Measurements from ENCODE around the gene SERPINB5. TPM values are rescaled to one million over a fixed set of nuclear protein-coding genes. Genes with fewer than 3 reads are reported as not detected.
A peak's percentile ranks its signal among the peaks of the same experiment; 100 is the strongest.

Gene SERPINB5
- total RNA-seq, 3 donors from 2014 or later (not counting 1 experiment from before 2014, with no cell fraction given), result not detected

DNA sequence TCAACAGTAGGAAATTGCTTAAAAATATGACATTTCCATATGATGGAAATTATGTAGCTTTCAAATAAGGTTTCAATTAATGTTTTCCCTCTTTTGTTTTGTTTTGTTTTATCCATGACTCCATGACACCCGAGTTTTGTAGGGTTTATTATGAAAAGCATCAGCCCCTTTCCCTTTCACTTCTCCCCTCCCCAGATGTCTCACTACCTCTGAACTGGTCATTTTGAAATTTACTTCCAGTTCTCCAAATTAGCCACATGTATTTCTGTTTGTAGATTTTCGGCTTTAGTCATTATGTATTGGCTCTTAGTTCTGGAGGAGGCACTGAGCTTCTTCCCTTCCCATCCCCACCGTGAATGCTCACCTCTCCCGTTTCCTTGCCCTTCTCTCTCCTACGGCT lies 35.9 kb upstream of the SERPINB5 start:
- no peaks in the 10 kb centered on the region for H3K27me3 ChIP-seq (ENCODE audit: control insufficient read depth, insufficient read depth, low read length)
- H3K27ac ChIP-seq (ENCODE audit: low read length), result no peak overlapping the region
- no peaks in the 10 kb centered on the region for H3K36me3 Mint-ChIP-seq
- 100% methylated on average over 3 of the region's 5 CpGs for WGBS (ENCODE audit: insufficient coverage)
- intact Hi-C loops (cut with micrococcal nuclease), result no loop called here
- peaks cover 12 to 13% of the 10 kb centered on the region in 2 donors for H3K27me3 Mint-ChIP-seq (ENCODE audit: low read depth in 2 of 2)
- H3K9me3 ChIP-seq (ENCODE audit: control insufficient read depth, insufficient read depth, low read length), result no peaks in the 10 kb centered on the region
- H3K4me1 Mint-ChIP-seq, result no peaks in the 10 kb centered on the region
- TF ChIP-seq, protein P1, sequence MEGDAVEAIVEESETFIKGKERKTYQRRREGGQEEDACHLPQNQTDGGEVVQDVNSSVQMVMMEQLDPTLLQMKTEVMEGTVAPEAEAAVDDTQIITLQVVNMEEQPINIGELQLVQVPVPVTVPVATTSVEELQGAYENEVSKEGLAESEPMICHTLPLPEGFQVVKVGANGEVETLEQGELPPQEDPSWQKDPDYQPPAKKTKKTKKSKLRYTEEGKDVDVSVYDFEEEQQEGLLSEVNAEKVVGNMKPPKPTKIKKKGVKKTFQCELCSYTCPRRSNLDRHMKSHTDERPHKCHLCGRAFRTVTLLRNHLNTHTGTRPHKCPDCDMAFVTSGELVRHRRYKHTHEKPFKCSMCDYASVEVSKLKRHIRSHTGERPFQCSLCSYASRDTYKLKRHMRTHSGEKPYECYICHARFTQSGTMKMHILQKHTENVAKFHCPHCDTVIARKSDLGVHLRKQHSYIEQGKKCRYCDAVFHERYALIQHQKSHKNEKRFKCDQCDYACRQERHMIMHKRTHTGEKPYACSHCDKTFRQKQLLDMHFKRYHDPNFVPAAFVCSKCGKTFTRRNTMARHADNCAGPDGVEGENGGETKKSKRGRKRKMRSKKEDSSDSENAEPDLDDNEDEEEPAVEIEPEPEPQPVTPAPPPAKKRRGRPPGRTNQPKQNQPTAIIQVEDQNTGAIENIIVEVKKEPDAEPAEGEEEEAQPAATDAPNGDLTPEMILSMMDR (IDR thresholded peaks at IDR 0.05), result no peak
- no peak overlapping the region for H3K4me3 ChIP-seq (ENCODE audit: low read length)
- ATAC-seq (no peak), DNase-seq (no peak)
- no peak overlapping the region for H3K27ac Mint-ChIP-seq
- H3K4me3 Mint-ChIP-seq, result no peak overlapping the region
- no peaks in the 10 kb centered on the region for H3K9me3 Mint-ChIP-seq
- peaks cover 5% of the 10 kb centered on the region for H3K4me1 ChIP-seq (ENCODE audit: control insufficient read depth, insufficient read depth, low read length)
- no peaks in the 10 kb centered on the region for H3K36me3 ChIP-seq (ENCODE audit: control insufficient read depth, insufficient read depth, low read length)

DNA sequence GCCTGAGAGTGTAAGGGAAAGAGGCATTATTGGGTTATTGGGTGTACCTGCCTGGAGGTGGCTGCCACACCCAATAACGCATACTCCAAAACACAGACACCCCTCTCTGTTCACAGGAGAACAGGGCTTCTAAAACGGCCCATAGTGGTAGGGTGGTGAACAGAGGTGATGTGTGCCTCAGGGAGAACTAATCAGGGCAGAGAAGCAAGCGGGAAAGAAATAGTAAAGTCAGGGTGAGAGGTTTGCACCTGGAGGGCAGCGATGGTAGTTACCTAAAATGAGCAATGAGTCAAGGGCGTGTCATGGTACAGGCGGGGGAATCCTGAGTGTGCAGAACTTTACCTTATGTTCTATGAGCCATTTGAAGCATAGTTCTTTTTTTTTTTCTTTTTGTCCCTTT lies 32.9 kb upstream of the SERPINB5 start:
- DNase-seq (no peak), ATAC-seq (no peak)
- Histone ChIP-seq H3K36me3 (ENCODE audit: control insufficient read depth, insufficient read depth, low read length) (no peaks in the 10 kb centered on the region), H3K27ac (ENCODE audit: low read length) (no peak overlapping the region), H3K27me3 (ENCODE audit: control insufficient read depth, insufficient read depth, low read length) (no peaks in the 10 kb centered on the region), H3K4me3 (ENCODE audit: low read length) (no peak overlapping the region), H3K4me1 (ENCODE audit: control insufficient read depth, insufficient read depth, low read length) (peaks cover 5% of the 10 kb centered on the region), H3K9me3 (ENCODE audit: control insufficient read depth, insufficient read depth, low read length) (no peaks in the 10 kb centered on the region)
- H3K27me3 Mint-ChIP-seq (ENCODE audit: low read depth in 2 of 2), result peaks cover 7 to 8% of the 10 kb centered on the region in 2 donors
- H3K27ac Mint-ChIP-seq, result no peak overlapping the region
- H3K9me3 Mint-ChIP-seq, result no peaks in the 10 kb centered on the region
- intact Hi-C loops (cut with micrococcal nuclease), result no loop called here
- H3K36me3 Mint-ChIP-seq, result no peaks in the 10 kb centered on the region
- TF ChIP-seq, protein P1 (IDR thresholded peaks at IDR 0.05), result no peak
- no peaks in the 10 kb centered on the region for H3K4me1 Mint-ChIP-seq
- H3K4me3 Mint-ChIP-seq, result no peak overlapping the region
- 97% methylated on average over 5 of the region's 6 CpGs for WGBS (ENCODE audit: insufficient coverage)

DNA sequence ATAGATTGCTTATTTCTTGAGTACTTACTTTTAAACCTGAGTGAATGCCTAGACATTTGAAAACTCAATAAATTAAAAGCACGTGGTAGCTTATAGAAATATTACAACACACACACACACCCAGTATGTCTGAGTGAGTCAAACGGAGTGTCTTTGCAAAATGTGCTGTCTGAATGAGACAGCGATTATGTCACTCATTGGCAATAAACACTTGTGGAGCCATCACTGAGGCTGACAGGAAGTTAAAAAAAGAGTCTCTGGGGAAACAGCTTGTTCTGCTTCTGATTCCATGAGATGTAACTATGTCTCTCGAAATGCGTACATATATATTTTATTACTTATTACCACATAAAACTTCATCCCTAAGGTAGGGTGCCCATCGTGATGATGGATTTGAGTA lies 32.2 kb upstream of the SERPINB5 start:
- no peak overlapping the region for H3K4me3 Mint-ChIP-seq
- no peaks in the 10 kb centered on the region for H3K9me3 Mint-ChIP-seq
- TF ChIP-seq, protein P1 (IDR thresholded peaks at IDR 0.05), result no peak
- Histone ChIP-seq H3K27ac (ENCODE audit: low read length) (peak overlapping the region; percentile 50), H3K9me3 (ENCODE audit: control insufficient read depth, insufficient read depth, low read length) (no peaks in the 10 kb centered on the region), H3K27me3 (ENCODE audit: control insufficient read depth, insufficient read depth, low read length) (no peaks in the 10 kb centered on the region), H3K36me3 (ENCODE audit: control insufficient read depth, insufficient read depth, low read length) (no peaks in the 10 kb centered on the region), H3K4me1 (ENCODE audit: control insufficient read depth, insufficient read depth, low read length) (peaks cover 5% of the 10 kb centered on the region), H3K4me3 (ENCODE audit: low read length) (no peak overlapping the region)
- peaks cover 6 to 7% of the 10 kb centered on the region in 2 donors for H3K27me3 Mint-ChIP-seq (ENCODE audit: low read depth in 2 of 2)
- H3K36me3 Mint-ChIP-seq, result no peaks in the 10 kb centered on the region
- intact Hi-C loops (cut with micrococcal nuclease), result no loop called here
- H3K4me1 Mint-ChIP-seq, result no peaks in the 10 kb centered on the region
- ATAC-seq (peak in 2 of 3 donors; percentile 25 to 35), DNase-seq (peak in 1 of 2 donors; percentile 9)
- 53% methylated on average over 6 of the region's 6 CpGs for WGBS (ENCODE audit: insufficient coverage)
- H3K27ac Mint-ChIP-seq, result no peak overlapping the region

DNA sequence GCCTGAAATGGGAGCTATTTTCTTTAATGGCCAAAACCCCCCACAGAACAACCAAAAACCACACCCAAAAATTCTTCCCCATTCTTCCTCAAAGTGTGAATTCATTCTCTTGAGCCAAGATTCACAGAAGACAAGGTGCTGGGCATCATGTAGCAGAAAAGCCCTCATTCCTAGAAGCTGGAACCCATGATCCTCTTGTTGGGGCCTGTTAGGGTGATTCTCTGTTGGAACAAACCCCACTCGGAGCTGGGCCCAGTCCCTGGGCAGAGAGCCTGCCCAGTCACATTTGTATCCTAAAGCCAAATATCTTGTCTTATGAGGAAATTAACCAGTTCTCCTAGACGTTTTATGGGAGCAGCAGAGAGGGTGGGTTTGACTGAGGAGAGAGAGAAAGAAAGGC lies 31.7 kb upstream of the SERPINB5 start:
- Mint-ChIP-seq H3K4me3 (no peak overlapping the region), H3K36me3 (no peaks in the 10 kb centered on the region), H3K27me3 (ENCODE audit: low read depth in 2 of 2) (peaks cover 6 to 7% of the 10 kb centered on the region in 2 donors), H3K9me3 (no peaks in the 10 kb centered on the region), H3K27ac (no peak overlapping the region), H3K4me1 (no peaks in the 10 kb centered on the region)
- WGBS (ENCODE audit: insufficient coverage), result 68% methylated on average over 2 of the region's 2 CpGs
- H3K9me3 ChIP-seq (ENCODE audit: control insufficient read depth, insufficient read depth, low read length), result no peaks in the 10 kb centered on the region
- intact Hi-C loops (cut with micrococcal nuclease), result no loop called here
- H3K4me1 ChIP-seq (ENCODE audit: control insufficient read depth, insufficient read depth, low read length), result peaks cover 5% of the 10 kb centered on the region
- H3K36me3 ChIP-seq (ENCODE audit: control insufficient read depth, insufficient read depth, low read length), result no peaks in the 10 kb centered on the region
- H3K27me3 ChIP-seq (ENCODE audit: control insufficient read depth, insufficient read depth, low read length), result no peaks in the 10 kb centered on the region
- DNase-seq (no peak), ATAC-seq (no peak)
- peak overlapping the region; percentile 50 for H3K27ac ChIP-seq (ENCODE audit: low read length)
- TF ChIP-seq, protein P1 (IDR thresholded peaks at IDR 0.05), result no peak
- H3K4me3 ChIP-seq (ENCODE audit: low read length), result no peak overlapping the region

All from natural killer cell (primary cell).